K562 (cell line): ENCODE data around the gene P4HTM. TPM values are rescaled to one million over a fixed set of nuclear protein-coding genes. Genes with fewer than 3 reads are reported as not detected.

Experiments
- ATAC-seq: fragments of 200-7000 bp; cut with Tn5 transposase; 3 replicates; pipeline ENCODE4 v1.9.1; 2020; ENCODE audit warnings: moderate library complexity
- BruUV-seq: library from RNA; stranded (reverse); fragments of 400-500 nt; replicated peaks from 2 replicates; lab custom pipeline; 2021; lab: Mats Ljungman, UMichigan
- CTCF ChIA-PET: fragments of 300-600 bp; formaldehyde crosslinking; extraction: SDS; loops from one replicate; lab custom pipeline; 2021; ENCODE audit warnings: low intra/inter-chr PET ratio; lab: Yijun Ruan, JAX
- POLR2A ChIA-PET: fragments of 300-600, 350-650 bp; sonication (Branson Sonifier 250); formaldehyde crosslinking; extraction: SDS; loops from one replicate; lab custom pipeline; 2021; ENCODE audit warnings: antibody characterized with exemption, inconsistent platforms; lab: Yijun Ruan, JAX
- DNase-seq, 4 experiments: peaks; one replicate each; pipeline versions ENCODE4 v3.0.0 to v3.0.0-alpha.2; 2011 to 2018; ENCODE audit warnings: low spot score in 3 of 4, mixed read lengths in 3 of 4; ENCODE audit errors: extremely low read depth in 1 of 4
- FAIRE-seq: peaks from 2 replicates; lab custom pipeline; 2011; peaks lifted over from hg19 to GRCh38; lab: Jason Lieb, UNC
- H2AFZ ChIP-seq: 2 replicates; pipeline ENCODE4 v1.6.0; 2011; ENCODE audit warnings: low read depth, low read length, control low read depth, inconsistent platforms
- H3K27ac ChIP-seq: fragments of 200-600 bp; 3 replicates; pipeline ENCODE4 v1.8.0; 2011; ENCODE audit warnings: low read depth, mild to moderate bottlenecking, control low read depth, inconsistent platforms, low read length, moderate library complexity, mixed read lengths; ENCODE audit errors: extremely low read depth
- H3K27me3 ChIP-seq, 2 experiments: fragments of 300-600 bp in 1 of 2; 2 replicates in 1 of 2; 3 replicates in 1 of 2; pipeline versions ENCODE4 v1.6.0 to v1.8.0; 2011; ENCODE audit warnings: inconsistent platforms in 2 of 2, low read length in 2 of 2, mild to moderate bottlenecking in 1 of 2, mixed read lengths in 1 of 2, moderate library complexity in 1 of 2; ENCODE audit not compliant: control insufficient read depth in 2 of 2, insufficient read depth in 2 of 2
- H3K36me3 ChIP-seq: fragments of 300-600 bp; 3 replicates; pipeline ENCODE4 v1.8.0; 2011; ENCODE audit warnings: mild to moderate bottlenecking, low read length, inconsistent platforms; ENCODE audit not compliant: control insufficient read depth, insufficient read depth
- H3K4me1 ChIP-seq, 2 experiments: fragments of 200-600 bp in 1 of 2; replicated peaks in 1 of 2; 2 replicates in 1 of 2; 3 replicates in 1 of 2; pipeline versions ENCODE4 v1.5.1 to v1.8.0; 2011; ENCODE audit warnings: inconsistent platforms in 2 of 2, low read length in 2 of 2, mild to moderate bottlenecking in 1 of 2, mixed read lengths in 1 of 2, moderate library complexity in 1 of 2; ENCODE audit not compliant: control insufficient read depth in 2 of 2, insufficient read depth in 2 of 2
- H3K4me2 ChIP-seq: 2 replicates; pipeline ENCODE4 v1.6.1; 2011; ENCODE audit warnings: low read length, control low read depth, inconsistent platforms, mixed read lengths; ENCODE audit not compliant: insufficient read depth
- H3K4me3 ChIP-seq: fragments of 200-600 bp; sonication (generic), shearing (Covaris generic); 2 replicates; pipeline ENCODE4 v1.5.1; 2016; ENCODE audit warnings: control low read depth, inconsistent platforms
- H3K79me2 ChIP-seq: fragments of 200-600 bp; 3 replicates; pipeline ENCODE4 v1.8.0; 2011; ENCODE audit warnings: low read length, inconsistent platforms; ENCODE audit not compliant: control insufficient read depth, insufficient read depth
- H3K9ac ChIP-seq, 2 experiments: 2 replicates each; pipeline versions ENCODE4 v1.6.0 to v1.6.1; 2011; ENCODE audit warnings: low read depth in 2 of 2, low read length in 2 of 2, control low read depth in 1 of 2, inconsistent platforms in 1 of 2, mild to moderate bottlenecking in 1 of 2, mixed read lengths in 1 of 2; ENCODE audit not compliant: insufficient read depth in 1 of 2
- H3K9me1 ChIP-seq: one replicate; pipeline ENCODE4 v1.6.0; 2011; ENCODE audit warnings: inconsistent platforms, mild to moderate bottlenecking, low read length, moderate library complexity; ENCODE audit not compliant: control insufficient read depth, insufficient read depth
- H3K9me3 ChIP-seq: replicated peaks from 2 replicates; pipeline ENCODE4 v1.5.1; 2011; ENCODE audit warnings: low read depth, low read length, inconsistent platforms; ENCODE audit not compliant: control insufficient read depth, insufficient read depth
- H4K20me1 ChIP-seq: replicated peaks from 2 replicates; pipeline ENCODE4 v1.6.1; 2011; ENCODE audit warnings: low read length, inconsistent platforms, mixed read lengths; ENCODE audit not compliant: control insufficient read depth, insufficient read depth
- CBX1 ChIP-seq: sonication (generic); IDR thresholded peaks from 2 replicates; pipeline ENCODE4 v1.6.1; 2016; ENCODE audit warnings: antibody characterized with exemption, low read depth, mild to moderate bottlenecking
- CC2D1A ChIP-seq: fragments of 450-650 bp; IDR thresholded peaks from 2 replicates; pipeline ENCODE4 v1.6.1; 2017; ENCODE audit warnings: mild to moderate bottlenecking
- DLX4 ChIP-seq: fragments of 250-450 bp; sonication (Bioruptor Pico); IDR thresholded peaks from 2 replicates; pipeline ENCODE4 v1.6.1; 2021; ENCODE audit warnings: mild to moderate bottlenecking
- FOXA3 ChIP-seq, 2 experiments: fragments of 450-650 bp in 1 of 2; sonication (generic) in 1 of 2; formaldehyde crosslinking; IDR thresholded peaks in 1 of 2; conservative IDR thresholded peaks in 1 of 2; 2 replicates each; pipeline versions ENCODE4 v1.4.0 to v1.8.0; 2020 to 2022; ENCODE audit warnings: mild to moderate bottlenecking in 2 of 2, missing genetic modification reagents in 1 of 2
- FOXK1 ChIP-seq: sonication (generic); formaldehyde crosslinking; IDR thresholded peaks from 2 replicates; pipeline ENCODE4 v1.8.0; 2022; ENCODE audit warnings: missing genetic modification reagents, mild to moderate bottlenecking, borderline replicate concordance
- HLTF ChIP-seq: fragments of 450-650 bp; IDR thresholded peaks from 2 replicates; pipeline ENCODE4 v1.6.1; 2016
- MAX ChIP-seq: sonication (generic); formaldehyde crosslinking; IDR thresholded peaks from 2 replicates; pipeline ENCODE4 v1.9.0; 2022; ENCODE audit warnings: mild to moderate bottlenecking, missing genetic modification reagents
- MAZ ChIP-seq, 2 experiments: fragments of 450-650 bp in 1 of 2; sonication (generic) in 1 of 2; formaldehyde crosslinking; IDR thresholded peaks in 1 of 2; conservative IDR thresholded peaks in 1 of 2; 2 replicates each; pipeline versions ENCODE4 v1.4.0 to v1.5.0; 2020; ENCODE audit warnings: mild to moderate bottlenecking in 1 of 2, missing genetic modification reagents in 1 of 2
- VEZF1 ChIP-seq: fragments of 200-800 bp; sonication (Bioruptor generic); IDR thresholded peaks from 2 replicates; pipeline ENCODE4 v1.6.1; 2017; ENCODE audit warnings: missing genetic modification characterization, missing compliant biosample characterization
- XRCC3 ChIP-seq: fragments of 450-650 bp; IDR thresholded peaks from 2 replicates; pipeline ENCODE4 v1.6.1; 2017; ENCODE audit warnings: mild to moderate bottlenecking, moderate library complexity
- ZNF282 ChIP-seq: sonication (generic); formaldehyde crosslinking; IDR thresholded peaks from 2 replicates; pipeline ENCODE4 v1.8.1; 2023; ENCODE audit warnings: missing genetic modification reagents
- ZNF3 ChIP-seq: fragments of 250-450 bp; sonication (Bioruptor Pico); IDR thresholded peaks from 2 replicates; pipeline ENCODE4 v1.5.0; 2021; ENCODE audit warnings: mild to moderate bottlenecking, moderate library complexity
- ZNF76 ChIP-seq: fragments of 250-450 bp; sonication (Bioruptor Pico); IDR thresholded peaks from 2 replicates; pipeline ENCODE4 v1.4.0; 2020; ENCODE audit warnings: mild to moderate bottlenecking, moderate library complexity, borderline replicate concordance
- WGBS: fragments of 100-300 bp; shearing (Covaris generic); methylation state at CpG from one replicate; pipeline ENCODE4 v1.1.6; 2016; ENCODE audit warnings: low coverage, mixed read lengths; ENCODE audit not compliant: insufficient coverage; ENCODE audit errors: missing lambda C conversion rate; 5-methylcytosine and 5-hydroxymethylcytosine counted together
- in situ Hi-C: fragments of 300-500 bp; cut with MboI; formaldehyde crosslinking; loops from 4 replicates; pipeline ENCODE4 v1.15.0; 2018; ENCODE audit warnings: inconsistent platforms, mixed read lengths
- intact Hi-C: fragments of 100-400 bp; cut with micrococcal nuclease; formaldehyde crosslinking; loops from 2 replicates; pipeline ENCODE4 v1.14.2; 2022
- polyA plus RNA-seq, 8 experiments: library from polyadenylated mRNA; depleted of rRNA in 4 of 8; stranded (reverse) in 5 of 8; unstranded in 3 of 8; fragments of >200 nt; fragmentation: Nextera tagmentation in 2 of 8; fragmentation: Illumina TruSeq in 1 of 8; extraction: Ambion mirVana in 2 of 8; extraction: Trizol in 1 of 8; gene quantifications; 2 replicates each; pipeline versions ENCODE4 v1.2.1 to v1.2.3, GENCODE V29; 2011 to 2014; ENCODE audit warnings: inconsistent platforms in 1 of 8, missing spikeins in 1 of 8
- total RNA-seq, 7 experiments: library from RNA; depleted of rRNA in 6 of 7; stranded (reverse); fragments of >200 nt in 6 of 7; fragmentation: Illumina TruSeq in 2 of 7; extraction: Trizol in 2 of 7; gene quantifications; 2 replicates each; pipeline versions ENCODE4 v1.2.1 to v1.2.3, GENCODE V29; 2011 to 2021; ENCODE audit warnings: low replicate concordance in 1 of 7
- TF ChIP-seq, protein P1 (sequence below): fragments of 450-650 bp; IDR thresholded peaks from 2 replicates; pipeline ENCODE4 v1.6.1; 2016; ENCODE audit warnings: antibody characterized with exemption
- TF ChIP-seq, protein P2 (sequence below): fragments of 450-650 bp; IDR thresholded peaks from 2 replicates; pipeline ENCODE4 v1.6.1; 2014; ENCODE audit warnings: low read depth, mild to moderate bottlenecking, moderate library complexity, borderline replicate concordance
- TF ChIP-seq, protein P3 (sequence below): fragments of 250-450 bp; sonication (Bioruptor Pico); IDR thresholded peaks from 2 replicates; pipeline ENCODE4 v1.8.0; 2021; ENCODE audit warnings: moderate library complexity, mild to moderate bottlenecking, inconsistent platforms

P4HTM gene
- total and polyA plus RNA-seq, 9 of the 15 experiments (the other 6 are each of a cell fraction or from before 2014, with no cell fraction given): 0.09 to 0.66 (median 0.25) TPM; not detected in 2

GRCh38 chr3:48980295-48980694 is 9.7 kb upstream of the P4HTM start:
- 89% methylated on average over 4 of the region's 4 CpGs for WGBS
- DNase-seq (no peak), ATAC-seq (no peak)
- intact Hi-C loops (no loop called here), in situ Hi-C loops (no loop called here)
- H3K4me2 ChIP-seq: no peak overlapping the region
- CTCF ChIA-PET: no interaction called here
- H3K27me3 ChIP-seq: no peaks in the 10 kb centered on the region
- H3K79me2 ChIP-seq: no peaks in the 10 kb centered on the region
- H3K27ac ChIP-seq: no peak overlapping the region
- POLR2A ChIA-PET: no interaction called here
- H3K4me1 ChIP-seq: no peaks in the 10 kb centered on the region
- H2AFZ ChIP-seq: no peak overlapping the region
- no peak overlapping the region for H3K9ac ChIP-seq
- H4K20me1 ChIP-seq: no peaks in the 10 kb centered on the region
- H3K4me3 ChIP-seq: no peak overlapping the region
- H3K9me3 ChIP-seq: no peaks in the 10 kb centered on the region
- peaks cover 79% of the 10 kb centered on the region; the same call in 2 of the 3 replicates for H3K36me3 ChIP-seq
- no peaks in the 10 kb centered on the region for H3K9me1 ChIP-seq
- TF ChIP-seq, protein P1, sequence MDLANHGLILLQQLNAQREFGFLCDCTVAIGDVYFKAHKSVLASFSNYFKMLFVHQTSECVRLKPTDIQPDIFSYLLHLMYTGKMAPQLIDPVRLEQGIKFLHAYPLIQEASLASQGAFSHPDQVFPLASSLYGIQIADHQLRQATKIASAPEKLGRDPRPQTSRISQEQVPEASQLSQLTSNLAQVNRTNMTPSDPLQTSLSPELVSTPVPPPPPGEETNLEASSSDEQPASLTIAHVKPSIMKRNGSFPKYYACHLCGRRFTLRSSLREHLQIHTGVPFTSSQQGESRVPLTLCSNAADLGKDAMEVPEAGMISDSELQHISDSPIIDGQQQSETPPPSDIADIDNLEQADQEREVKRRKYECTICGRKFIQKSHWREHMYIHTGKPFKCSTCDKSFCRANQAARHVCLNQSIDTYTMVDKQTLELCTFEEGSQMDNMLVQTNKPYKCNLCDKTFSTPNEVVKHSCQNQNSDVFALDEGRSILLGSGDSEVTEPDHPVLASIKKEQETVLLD: no peak
- TF ChIP-seq HLTF: no peak
- no peak for TF ChIP-seq FOXA3 (CRISPR knock-in tag; conservative IDR thresholded peaks at IDR 0.05 in 1 of 2, IDR thresholded peaks at IDR 0.05 in 1 of 2)
- no peak for TF ChIP-seq ZNF282
- TF ChIP-seq FOXK1: no peak
- no peak for TF ChIP-seq MAZ (CRISPR knock-in tag; conservative IDR thresholded peaks at IDR 0.05 in 1 of 2, IDR thresholded peaks at IDR 0.05 in 1 of 2)
- TF ChIP-seq MAX (CRISPR knock-in tag): no peak
- no peak for TF ChIP-seq XRCC3
- no peak for TF ChIP-seq CBX1
- TF ChIP-seq, protein P2, sequence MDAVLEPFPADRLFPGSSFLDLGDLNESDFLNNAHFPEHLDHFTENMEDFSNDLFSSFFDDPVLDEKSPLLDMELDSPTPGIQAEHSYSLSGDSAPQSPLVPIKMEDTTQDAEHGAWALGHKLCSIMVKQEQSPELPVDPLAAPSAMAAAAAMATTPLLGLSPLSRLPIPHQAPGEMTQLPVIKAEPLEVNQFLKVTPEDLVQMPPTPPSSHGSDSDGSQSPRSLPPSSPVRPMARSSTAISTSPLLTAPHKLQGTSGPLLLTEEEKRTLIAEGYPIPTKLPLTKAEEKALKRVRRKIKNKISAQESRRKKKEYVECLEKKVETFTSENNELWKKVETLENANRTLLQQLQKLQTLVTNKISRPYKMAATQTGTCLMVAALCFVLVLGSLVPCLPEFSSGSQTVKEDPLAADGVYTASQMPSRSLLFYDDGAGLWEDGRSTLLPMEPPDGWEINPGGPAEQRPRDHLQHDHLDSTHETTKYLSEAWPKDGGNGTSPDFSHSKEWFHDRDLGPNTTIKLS: no peak
- TF ChIP-seq ZNF76 (CRISPR knock-in tag): no peak
- TF ChIP-seq ZNF3 (CRISPR knock-in tag): no peak
- TF ChIP-seq, protein P3, sequence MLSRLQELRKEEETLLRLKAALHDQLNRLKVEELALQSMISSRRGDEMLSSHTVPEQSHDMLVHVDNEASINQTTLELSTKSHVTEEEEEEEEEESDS (CRISPR knock-in tag): no peak
- TF ChIP-seq CC2D1A: no peak
- no peak for TF ChIP-seq VEZF1 (CRISPR knock-in tag)
- TF ChIP-seq DLX4 (CRISPR knock-in tag): no peak
- TF ChIP-seq, all 486 proteins: peak for 0
- FAIRE-seq: no peak
- no TSS peak for BruUV-seq
